GM19025 (cell line): ENCODE data around the gene SUCLG2.

ENCODE experiments used
- ATAC-seq: cut with Tn5 transposase; IDR thresholded peaks from one replicate; pipeline ENCODE4 v1.9.1; 2021; ENCODE audit warnings: mild to moderate bottlenecking, low read depth, moderate library complexity; ENCODE audit not compliant: unreplicated experiment

Gene SUCLG2

DNA sequence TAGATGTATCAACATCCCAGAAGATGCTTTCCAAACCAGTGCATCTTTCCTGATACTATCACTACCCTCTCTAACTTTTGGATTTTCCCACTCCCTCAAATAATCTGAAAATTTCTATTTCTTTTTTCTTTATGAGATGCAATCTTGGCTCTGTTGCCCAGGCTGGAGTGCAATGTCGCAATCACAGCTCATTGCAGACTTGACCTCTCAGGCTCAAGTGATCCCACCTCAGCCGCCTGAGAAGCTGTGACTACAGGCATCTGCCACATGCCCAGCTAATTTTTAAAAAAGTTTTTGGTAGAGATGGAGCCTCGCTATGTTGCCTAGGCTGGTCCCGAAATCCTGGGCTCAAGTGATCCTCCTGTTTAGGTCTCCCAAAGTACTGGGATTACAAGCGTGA lies 239.7 kb downstream of the SUCLG2 start:
- ATAC-seq: no peak

DNA sequence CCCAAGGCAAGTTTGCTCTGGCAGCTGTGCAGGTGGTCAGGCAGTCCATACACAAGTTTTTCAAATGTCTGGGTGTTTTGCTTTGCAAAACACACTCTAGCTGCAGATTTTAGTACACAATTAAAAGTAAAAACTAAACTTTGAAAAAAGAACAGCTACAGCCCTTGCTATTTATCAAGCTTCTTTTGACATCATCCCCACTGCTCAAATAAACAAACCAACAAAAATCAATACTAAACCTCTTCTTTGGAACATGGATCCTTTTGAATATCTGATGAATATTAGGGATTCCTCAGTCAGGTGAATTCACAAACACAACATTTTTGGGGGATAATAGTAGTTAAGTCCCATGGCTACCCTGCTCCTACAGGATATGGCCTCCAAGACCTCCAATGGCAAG lies 249.2 kb downstream of the SUCLG2 start:
- no peak for ATAC-seq

DNA sequence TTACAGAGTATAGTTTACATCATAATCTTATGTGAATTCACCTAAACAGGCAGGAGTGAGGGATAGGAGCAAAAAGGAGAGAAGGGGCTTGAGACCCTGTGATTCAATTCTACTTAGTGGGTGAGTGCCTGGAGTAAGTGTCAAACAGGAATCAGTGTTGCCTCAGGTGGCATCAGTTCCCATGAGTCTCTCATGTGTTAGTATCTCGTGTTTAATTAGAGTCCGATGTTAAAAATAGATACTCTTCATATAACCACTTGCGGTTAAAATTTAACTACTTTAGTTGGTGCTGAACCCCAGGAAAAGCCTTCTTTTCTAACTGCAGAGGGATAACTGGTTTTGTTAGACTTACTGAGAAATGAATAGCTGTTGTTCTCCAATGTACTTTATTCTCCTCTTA lies 251.5 kb downstream of the SUCLG2 start:
- no peak for ATAC-seq

DNA sequence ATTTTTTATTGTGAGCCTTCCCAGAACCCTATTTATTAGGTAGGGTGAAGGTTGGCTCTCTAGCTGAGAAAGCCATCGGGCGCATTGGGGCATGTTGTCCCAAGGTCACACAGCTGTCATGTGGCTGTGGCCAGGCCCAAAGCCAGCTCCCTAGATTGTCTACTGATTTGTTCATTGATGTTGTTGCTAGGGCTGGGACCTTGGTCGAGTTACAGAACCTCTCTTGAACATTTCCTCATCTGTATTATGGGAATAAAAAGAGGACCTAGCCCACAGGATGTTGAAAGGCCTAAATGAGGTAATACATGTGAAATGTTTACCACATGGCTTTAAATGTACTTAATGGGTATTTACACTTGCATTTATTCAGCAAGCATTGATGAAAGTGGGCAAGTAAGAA lies 252.5 kb downstream of the SUCLG2 start:
- ATAC-seq: no peak

DNA sequence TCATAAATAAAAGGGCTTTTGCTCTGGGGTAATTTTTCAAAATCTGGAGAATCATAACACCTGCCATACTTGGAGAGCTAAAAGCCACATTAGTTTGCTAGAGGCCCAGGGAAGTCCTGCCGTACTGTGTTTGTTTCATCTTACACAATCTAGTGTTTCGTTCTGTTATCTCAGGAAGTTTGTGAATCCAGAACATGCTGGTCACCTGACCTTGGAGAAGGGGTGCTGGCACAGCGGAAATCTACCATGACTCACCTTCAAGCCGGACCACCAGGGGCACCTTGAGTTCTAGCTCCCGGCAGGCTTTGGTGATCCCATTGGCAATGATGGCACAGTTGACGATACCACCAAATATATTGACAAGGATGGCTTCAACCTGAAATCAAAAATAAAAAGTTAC lies 253.9 kb downstream of the SUCLG2 start:
- ATAC-seq: no peak

DNA sequence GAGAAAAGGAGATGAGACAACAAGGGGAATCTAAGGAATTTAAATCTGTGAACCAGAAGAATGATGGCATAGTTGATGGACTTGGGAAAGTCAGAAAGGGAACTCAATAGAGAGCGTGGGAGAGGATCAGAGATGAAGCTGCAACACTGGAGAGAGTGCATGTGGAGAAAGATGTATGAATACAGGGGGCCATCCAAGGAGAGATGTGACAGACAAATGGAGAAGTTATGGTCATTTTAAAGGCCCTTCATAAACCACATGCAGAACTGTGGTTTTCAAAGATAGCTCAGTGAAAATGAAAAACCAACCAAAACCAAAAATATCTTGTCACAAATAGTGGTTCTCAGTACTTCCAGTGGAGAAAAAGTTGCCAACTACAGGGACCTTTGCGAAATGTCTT lies 265.2 kb downstream of the SUCLG2 start:
- peak; percentile 69 for ATAC-seq

DNA sequence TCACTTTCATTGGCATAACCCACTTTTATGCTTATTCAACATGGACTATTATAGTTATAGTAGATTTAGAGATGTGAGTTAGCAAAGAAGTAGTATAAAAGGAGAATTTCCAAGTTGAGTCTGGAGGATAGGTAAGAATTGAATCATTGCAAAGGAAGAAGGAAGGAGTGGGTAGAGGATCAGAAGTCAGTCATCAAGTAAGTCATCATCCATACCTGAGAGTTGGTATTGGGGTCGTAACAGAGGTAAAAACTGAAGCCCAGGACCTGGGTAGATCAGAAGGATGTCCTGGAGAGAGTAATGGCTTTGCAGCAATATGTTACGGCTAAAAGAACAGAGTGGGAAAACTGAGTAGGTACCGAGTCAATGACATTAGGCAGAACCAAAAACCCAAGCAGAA lies 265.7 kb downstream of the SUCLG2 start:
- ATAC-seq: no peak

DNA sequence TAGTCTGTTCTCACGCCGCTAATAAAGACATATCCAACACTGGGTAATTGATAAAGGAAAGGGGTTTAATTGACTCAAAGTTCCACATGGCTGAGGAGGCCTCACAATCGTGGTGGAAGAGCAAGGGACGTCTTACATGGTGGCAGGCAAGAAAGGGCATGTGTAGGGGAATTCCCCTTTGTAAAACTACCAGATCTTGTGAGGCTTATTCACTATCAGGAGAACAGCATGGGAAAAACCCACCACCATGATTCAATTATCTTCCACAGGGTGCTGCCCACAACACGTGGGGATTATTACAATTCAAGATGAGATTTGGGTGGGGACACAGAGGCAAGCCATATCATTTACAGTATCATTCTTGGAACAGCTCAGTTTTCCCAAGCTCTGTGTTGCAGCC lies 268.0 kb downstream of the SUCLG2 start:
- ATAC-seq: no peak

DNA sequence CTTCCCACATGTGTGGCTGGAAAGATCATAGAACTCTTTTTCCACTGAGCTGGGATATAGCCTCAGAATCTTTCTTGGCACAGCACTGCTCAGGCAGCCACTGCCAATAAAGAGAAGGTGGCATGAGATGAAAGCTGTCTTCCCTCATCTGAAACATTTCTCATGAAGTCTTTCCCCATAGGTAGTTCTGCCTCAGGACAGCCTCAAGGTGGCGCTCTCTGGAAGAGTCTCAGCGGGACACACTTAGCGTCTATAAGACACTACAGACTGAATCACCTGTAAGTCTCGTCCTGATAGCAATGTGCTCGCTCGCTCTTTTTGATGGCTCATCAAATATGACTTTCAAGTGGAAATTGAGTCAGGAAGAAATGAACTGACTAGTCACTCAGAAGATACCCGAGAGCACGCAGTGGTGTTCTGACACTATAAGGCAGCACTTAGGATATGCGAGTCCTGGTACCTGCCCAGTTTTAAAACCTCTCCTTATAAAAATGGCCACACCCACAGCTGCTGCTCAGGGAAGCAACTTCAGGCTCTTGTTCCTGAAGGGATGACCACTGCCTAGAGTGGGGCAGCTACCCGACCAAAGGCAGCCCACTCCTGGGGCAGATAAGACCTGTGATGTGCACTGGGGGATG lies 269.5 kb downstream of the SUCLG2 start:
- ATAC-seq: no peak

DNA sequence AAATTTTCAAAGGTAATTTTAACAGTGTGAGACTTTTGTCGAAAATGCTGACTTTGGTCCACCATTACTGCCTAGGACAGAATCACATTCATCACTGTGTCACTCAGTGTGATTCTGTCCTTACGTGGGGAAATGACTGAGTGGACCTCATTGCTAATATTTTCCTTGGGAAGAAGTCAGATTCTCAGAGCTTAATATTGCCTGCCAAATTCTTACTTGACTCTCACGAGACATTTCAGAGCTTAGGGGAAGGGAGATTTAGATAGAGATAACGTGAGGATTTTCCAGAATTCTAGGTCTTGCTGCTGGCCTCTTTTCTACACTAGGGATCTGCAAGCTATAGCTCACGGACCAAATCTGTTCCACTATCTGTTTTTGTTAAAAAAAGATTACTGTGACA lies 270.4 kb downstream of the SUCLG2 start:
- no peak for ATAC-seq

DNA sequence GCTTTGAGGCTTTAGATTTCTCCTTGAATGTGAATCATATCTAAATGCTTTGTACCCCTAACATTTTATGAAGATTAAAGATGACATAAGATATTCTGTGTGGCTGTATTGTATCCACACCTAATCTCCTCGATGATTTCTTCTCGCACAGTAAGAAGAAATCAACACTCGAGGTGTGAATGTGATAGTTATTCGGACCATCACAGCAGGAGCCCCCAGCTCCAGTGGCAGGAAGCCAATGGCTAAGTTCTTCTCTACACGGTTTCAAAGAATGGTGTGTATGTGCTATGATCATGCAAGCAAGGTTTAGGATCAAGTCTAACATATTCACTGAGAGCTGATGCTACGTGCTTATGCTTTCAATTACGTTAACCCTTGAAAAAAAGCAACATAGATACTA lies 271.0 kb downstream of the SUCLG2 start:
- no peak for ATAC-seq

DNA sequence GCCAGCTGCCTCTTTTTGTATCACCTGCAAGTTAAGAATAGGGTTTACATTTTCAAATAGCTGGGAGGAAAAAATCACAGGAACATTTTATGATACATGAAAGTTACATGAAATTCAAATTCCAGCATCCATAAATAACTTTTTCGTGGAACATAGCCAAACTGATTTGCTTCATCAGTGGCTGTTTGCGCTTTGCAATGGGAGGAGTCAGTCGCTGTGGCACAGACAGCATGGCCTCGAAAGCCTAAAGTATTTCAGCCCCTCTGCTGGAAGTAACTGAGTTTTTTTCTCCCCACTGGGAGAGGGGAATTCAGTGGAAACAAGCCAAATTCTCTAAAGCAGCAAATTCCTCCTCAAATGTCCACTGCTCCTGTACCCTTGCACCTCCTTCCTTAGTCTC lies 271.9 kb downstream of the SUCLG2 start:
- no peak for ATAC-seq

DNA sequence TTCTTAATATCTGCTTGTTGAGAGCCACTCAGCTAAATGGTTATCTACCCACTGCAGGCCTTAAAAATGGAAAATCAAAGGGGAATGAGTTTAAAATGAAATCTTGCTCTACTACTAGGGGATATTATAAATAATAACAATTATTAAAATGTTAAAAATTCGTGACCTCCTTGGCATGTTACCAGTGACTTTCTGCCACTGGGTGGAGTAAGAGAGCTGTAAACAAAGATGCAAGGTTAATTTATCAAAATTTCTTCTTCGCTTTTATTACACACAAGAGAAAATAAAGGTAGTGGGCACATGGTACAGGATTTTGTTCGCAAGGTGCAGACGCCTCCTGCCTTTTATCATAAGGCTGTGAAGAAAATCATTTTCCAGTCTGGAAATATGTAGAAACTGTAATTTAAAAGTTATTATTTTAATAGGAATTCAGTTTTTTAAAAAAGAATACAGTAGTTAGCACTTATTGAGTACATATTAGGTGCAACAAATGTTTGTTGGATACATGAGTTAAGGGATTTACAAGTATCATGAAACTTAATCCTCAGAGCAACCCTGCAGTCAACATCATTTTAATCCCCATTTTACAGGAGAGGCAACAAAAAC lies 272.6 kb downstream of the SUCLG2 start:
- ATAC-seq: no peak

DNA sequence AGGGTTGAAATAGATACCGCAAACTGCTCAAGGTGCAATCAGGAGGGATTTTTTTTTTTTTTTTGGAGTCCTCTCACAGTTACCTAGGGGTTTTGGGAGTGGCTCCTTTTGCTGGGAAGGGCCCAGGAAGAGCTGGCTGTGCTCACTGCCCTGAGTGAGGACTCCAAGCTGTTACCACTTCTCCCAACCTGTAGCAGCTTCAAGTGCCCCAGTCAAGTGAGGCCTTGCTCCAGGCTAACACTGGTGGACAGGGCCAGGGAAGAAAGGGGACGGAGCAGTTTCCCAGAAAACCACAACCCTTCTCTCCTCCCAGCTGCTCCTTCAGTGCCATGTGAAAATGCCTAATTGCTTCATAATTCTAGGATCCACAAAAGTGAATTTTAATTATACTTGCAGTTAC lies 274.3 kb downstream of the SUCLG2 start:
- ATAC-seq: no peak

DNA sequence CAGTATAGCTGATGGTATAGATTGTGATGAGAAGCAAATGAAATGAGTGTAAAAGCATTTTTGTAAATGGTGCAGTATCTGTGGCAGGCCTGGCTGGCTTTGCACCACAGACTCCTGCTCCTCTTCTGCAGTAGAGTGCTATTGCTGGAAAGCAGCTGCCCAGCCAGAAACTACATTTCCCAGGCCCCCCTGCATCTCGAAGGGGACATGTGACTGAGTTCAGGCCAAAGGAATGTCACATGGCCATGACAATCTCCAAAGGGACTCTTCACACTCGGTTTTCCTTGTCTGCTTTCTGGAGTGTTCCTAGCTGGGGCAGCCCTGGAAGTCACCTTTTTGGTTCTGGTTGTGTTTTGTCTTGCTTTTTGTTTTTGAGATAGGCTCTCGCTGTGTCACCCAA lies 277.1 kb downstream of the SUCLG2 start:
- no peak for ATAC-seq

DNA sequence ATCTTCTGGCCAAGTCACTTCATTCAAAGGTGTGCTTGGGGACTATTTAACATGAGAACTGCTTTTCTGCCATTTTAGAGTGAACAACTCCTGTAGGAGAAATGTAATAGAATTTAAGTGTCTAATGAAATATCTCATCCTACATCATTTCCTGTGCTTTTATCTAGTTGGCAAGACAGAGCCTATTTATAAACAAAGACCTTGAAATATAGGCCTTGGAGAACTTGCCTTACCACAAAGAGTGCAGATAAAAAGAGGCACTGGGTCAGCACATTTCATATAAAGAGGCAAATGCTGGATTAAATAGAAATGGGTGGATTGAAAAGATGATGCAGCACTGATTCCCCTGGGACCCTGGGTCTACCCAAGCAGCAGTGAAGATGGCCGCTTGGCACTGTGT lies 278.0 kb downstream of the SUCLG2 start:
- no peak for ATAC-seq

DNA sequence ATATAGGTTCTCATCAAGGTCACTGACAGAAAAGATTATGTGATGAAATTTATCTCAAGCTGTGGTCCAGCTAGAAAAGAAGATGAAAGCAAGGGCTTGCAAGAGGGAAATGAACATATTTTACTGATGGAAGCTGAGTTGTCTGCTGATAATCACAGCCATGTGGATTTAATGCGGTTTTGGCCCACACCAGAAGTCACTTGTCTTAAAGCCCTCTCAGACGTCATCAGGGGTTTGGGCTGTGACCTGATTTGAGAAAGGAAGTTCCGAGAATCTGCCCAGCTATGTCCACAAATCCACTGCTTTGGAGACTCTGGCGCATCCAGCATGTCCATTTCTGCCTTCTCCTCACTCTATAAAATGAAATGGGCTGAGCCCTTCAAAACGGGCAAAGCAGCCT lies 278.4 kb downstream of the SUCLG2 start:
- ATAC-seq: no peak

DNA sequence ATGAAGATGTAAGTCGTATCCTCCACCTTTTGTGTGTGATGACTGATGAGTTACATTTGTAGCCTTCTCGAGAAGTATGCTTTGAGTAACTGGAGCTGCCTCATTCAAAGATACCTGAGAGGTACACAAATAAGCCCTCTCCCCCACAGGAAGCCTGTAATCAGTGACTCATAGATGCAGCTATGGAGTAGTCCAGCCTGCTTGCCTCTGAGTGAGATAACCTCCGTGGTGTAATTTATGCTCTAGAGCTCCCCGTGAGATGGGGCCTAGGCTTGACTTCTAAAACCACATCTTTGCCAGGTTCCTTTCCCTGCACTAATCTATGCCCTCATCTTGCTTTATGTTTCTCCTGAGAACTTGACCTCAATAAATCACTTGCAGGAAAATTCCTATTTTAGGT lies 291.7 kb downstream of the SUCLG2 start:
- ATAC-seq: no peak

DNA sequence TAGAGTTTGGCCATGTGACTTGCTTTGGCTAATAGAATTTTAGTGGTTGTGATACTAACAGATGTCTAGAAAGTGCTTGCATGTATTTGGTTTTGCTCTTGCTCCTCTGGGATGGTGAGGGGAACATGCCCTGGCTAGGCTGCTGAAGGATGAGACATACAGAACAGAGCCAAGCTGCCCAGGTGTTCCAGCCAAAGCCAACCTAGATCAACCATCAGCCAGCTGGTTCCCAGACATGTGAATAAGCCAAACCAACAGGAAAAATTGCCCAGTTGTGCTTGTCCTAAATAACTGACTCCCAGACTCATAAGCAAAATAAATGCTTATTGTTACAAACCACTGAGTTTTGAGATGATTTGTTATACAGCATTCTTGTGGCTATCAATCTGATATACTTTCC lies 292.6 kb downstream of the SUCLG2 start:
- no peak for ATAC-seq

DNA sequence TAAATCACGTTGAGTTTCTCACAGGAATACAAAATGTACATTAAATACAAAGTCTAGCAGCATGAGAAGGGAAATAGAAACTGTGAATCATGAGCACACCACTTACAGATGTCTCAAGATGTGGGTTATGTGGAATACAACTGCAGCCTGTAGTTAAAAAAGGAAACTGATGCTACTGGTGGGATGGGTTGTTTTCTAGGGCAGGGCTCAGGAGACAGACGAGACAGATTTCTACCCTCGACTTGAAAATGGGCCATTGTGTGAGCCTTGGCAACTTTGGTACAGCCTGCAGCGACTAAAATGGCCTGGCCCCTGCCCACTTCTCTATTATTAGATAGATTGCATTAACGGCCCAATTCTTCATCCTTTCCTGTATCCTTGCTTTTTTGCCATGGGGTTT lies 293.1 kb downstream of the SUCLG2 start:
- ATAC-seq: no peak

DNA sequence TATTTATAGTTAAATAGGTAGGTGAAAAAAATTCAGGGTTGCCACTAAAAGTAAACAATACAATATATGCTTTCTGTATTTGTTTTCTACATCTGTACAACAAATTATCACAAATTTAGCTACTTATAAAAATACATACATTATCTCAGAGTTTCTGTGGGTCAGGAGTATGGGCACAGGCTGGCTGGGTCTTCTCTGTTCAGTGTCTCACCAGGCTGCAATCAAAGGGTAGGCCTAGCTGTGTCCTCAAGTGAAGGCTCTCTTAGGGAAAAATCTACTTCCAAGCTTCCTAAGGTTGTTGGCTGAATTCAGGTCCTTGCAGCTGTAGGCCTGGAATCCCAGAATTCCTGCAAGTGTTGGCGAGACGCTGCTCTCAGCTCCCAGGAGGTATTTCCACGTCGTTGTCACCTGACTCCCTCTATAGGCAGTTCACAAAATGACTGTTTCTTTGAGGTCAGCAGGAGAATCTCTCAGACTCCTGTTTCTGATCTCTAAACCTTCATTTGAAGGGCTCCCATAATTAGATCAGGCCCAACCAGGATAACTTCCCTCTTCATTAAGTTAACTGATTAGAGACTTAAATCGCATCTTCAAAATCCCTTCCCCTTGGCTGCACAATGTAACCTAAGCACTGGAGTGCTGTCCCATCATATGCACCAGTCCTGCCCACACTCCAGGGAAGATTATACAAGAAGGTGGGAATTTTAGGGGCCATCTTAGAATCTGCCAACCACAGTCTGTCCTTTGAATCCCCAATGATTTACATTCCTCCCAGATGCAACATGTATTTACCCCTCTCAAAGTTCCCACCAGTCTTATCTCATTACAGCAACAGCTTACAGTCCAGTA lies 296.6 kb downstream of the SUCLG2 start:
- ATAC-seq: no peak
